ENCODE results near the gene PPP2R2B.

The PPP2R2B gene

DNA sequence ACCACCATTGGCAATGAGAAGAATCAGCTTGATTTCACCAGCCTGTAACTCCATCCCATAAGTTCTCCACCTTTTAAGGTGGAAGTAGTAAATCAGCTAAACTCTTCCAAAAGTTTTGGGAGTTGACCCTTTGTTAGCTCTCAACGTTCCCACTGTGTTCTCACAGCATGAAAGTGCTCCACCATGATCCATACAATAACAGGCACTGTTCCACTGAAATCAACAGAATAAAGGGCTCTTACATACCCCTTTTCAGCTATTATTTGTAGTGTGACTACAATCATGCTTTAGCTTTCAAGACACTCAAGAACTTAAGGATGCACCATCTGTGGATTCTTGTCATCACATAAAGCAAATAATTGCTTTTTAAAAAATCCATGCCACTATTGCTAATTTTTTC lies 81.6 kb downstream of the PPP2R2B start:
- Histone ChIP-seq H3K27me3 (ENCODE audit: insufficient read depth, insufficient read length) (no peaks in the 10 kb centered on the region), H3K36me3 (ENCODE audit: insufficient read depth, insufficient read length, low read length) (no peaks in the 10 kb centered on the region), H3K4me1 (ENCODE audit: insufficient read depth, insufficient read length) (no peaks in the 10 kb centered on the region), H3K9me3 (ENCODE audit: insufficient read depth, low read length) (no peaks in the 10 kb centered on the region), H3K4me3 (ENCODE audit: insufficient read length, low read depth) (no peak overlapping the region), H3K9ac (ENCODE audit: insufficient read length, low read depth) (no peak overlapping the region)
- TF ChIP-seq YY1 (IDR thresholded peaks at IDR 0.05; ENCODE audit: insufficient read depth, insufficient read length) = no peak
- TF ChIP-seq ZNF274 (IDR thresholded peaks at IDR 0.05; ENCODE audit: low read depth, low read length) = no peak
- no peak for TF ChIP-seq SUZ12 (IDR thresholded peaks at IDR 0.05; ENCODE audit: extremely low read depth, insufficient read depth, insufficient read length)
- DNase-seq (ENCODE audit: low read depth, low spot score) = no peak

DNA sequence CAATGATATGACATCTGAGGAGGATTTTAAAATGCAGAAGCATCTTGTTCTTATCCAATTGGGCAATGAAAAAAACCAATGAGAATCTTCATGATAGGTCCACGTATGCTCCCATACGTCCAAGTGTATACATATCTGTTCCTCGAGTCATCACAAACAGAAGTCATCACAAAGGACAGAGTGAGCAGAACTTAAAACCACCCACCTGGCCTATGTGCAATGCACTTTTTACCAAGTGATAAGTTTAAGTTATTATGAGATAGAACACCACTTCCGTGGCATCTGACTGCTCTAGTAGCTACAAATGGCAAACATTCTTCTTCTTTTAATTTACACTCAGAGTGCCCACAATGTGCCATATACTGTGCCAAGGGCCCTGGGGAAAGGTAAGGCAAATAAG lies 82.4 kb downstream of the PPP2R2B start:
- H3K9me3 ChIP-seq (ENCODE audit: insufficient read depth, low read length) = no peaks in the 10 kb centered on the region
- H3K4me3 ChIP-seq (ENCODE audit: insufficient read length, low read depth) = no peak overlapping the region
- H3K4me1 ChIP-seq (ENCODE audit: insufficient read depth, insufficient read length) = no peaks in the 10 kb centered on the region
- DNase-seq (ENCODE audit: low read depth, low spot score) = no peak
- H3K36me3 ChIP-seq (ENCODE audit: insufficient read depth, insufficient read length, low read length) = no peaks in the 10 kb centered on the region
- no peak for TF ChIP-seq ZNF274 (IDR thresholded peaks at IDR 0.05; ENCODE audit: low read depth, low read length)
- TF ChIP-seq YY1 (IDR thresholded peaks at IDR 0.05; ENCODE audit: insufficient read depth, insufficient read length) = no peak
- no peak for TF ChIP-seq SUZ12 (IDR thresholded peaks at IDR 0.05; ENCODE audit: extremely low read depth, insufficient read depth, insufficient read length)
- no peaks in the 10 kb centered on the region for H3K27me3 ChIP-seq (ENCODE audit: insufficient read depth, insufficient read length)
- H3K9ac ChIP-seq (ENCODE audit: insufficient read length, low read depth) = no peak overlapping the region

DNA sequence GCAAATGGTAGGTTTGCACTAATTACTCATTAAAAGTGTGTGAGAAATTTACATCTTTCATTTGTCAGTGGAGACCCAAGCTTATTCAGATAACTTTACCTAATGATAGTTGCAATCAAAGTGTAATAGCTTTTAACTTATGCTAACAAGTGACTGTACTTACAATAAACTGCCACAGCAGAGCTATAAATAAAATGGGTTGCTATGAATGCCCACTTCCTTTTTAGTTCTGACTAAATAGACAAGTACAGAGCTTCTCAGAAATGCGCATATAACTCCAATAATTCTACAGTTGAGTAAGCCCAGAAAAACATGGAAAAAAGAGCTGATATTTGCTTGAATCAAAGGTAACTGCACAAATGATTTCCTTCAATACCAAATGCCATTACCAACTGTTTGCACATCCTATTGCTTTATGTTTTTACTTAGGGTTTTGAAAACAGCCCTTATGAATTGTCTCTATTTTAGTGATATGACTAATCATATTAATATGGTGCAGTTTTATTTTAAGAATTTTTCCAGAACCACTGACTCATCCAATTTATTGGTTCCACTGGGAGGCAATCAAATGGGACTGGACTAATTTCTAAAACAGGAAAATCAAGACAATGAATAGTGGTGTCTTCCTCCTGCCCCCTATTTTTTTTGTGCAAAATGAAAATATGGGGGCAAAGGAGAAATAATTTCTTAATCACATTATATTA lies 84.1 kb downstream of the PPP2R2B start:
- Histone ChIP-seq H3K9ac (ENCODE audit: insufficient read length, low read depth) (no peak overlapping the region), H3K36me3 (ENCODE audit: insufficient read depth, insufficient read length, low read length) (no peaks in the 10 kb centered on the region), H3K9me3 (ENCODE audit: insufficient read depth, low read length) (no peaks in the 10 kb centered on the region), H3K4me3 (ENCODE audit: insufficient read length, low read depth) (no peak overlapping the region), H3K4me1 (ENCODE audit: insufficient read depth, insufficient read length) (no peaks in the 10 kb centered on the region), H3K27me3 (ENCODE audit: insufficient read depth, insufficient read length) (no peaks in the 10 kb centered on the region)
- no peak for DNase-seq (ENCODE audit: low read depth, low spot score)
- TF ChIP-seq SUZ12 (IDR thresholded peaks at IDR 0.05; ENCODE audit: extremely low read depth, insufficient read depth, insufficient read length) = no peak
- no peak for TF ChIP-seq YY1 (IDR thresholded peaks at IDR 0.05; ENCODE audit: insufficient read depth, insufficient read length)

DNA sequence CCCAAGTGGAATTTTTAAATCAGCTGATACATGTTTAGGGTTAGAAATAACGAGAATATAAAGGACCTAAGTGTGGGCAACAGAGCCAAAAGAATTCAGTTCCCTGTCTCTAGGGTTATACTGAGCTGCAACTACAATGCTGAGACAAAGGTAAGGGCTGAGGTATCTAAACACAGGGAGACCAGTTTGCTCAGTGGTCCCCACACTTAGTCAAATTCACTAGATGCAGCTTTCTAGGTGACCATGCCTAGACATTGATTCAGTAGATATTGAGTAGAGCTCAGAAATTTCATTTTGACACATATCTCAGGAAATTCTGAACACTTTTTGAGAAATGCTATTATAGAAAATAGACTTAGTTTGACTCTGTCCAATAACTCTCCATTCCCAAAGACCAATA lies 84.8 kb downstream of the PPP2R2B start:
- Histone ChIP-seq H3K4me1 (ENCODE audit: insufficient read depth, insufficient read length) (no peaks in the 10 kb centered on the region), H3K36me3 (ENCODE audit: insufficient read depth, insufficient read length, low read length) (no peaks in the 10 kb centered on the region), H3K27me3 (ENCODE audit: insufficient read depth, insufficient read length) (no peaks in the 10 kb centered on the region), H3K4me3 (ENCODE audit: insufficient read length, low read depth) (no peak overlapping the region), H3K9me3 (ENCODE audit: insufficient read depth, low read length) (no peaks in the 10 kb centered on the region), H3K9ac (ENCODE audit: insufficient read length, low read depth) (no peak overlapping the region)
- TF ChIP-seq SUZ12 (IDR thresholded peaks at IDR 0.05; ENCODE audit: extremely low read depth, insufficient read depth, insufficient read length) (no peak), YY1 (IDR thresholded peaks at IDR 0.05; ENCODE audit: insufficient read depth, insufficient read length) (no peak), ZNF274 (IDR thresholded peaks at IDR 0.05; ENCODE audit: low read depth, low read length) (no peak)
- DNase-seq (ENCODE audit: low read depth, low spot score) = no peak

GRCh38 chr5:146791471-146791870 lies 87.1 kb downstream of the PPP2R2B start:
- H3K27me3 ChIP-seq (ENCODE audit: insufficient read depth, insufficient read length) = no peaks in the 10 kb centered on the region
- no peak for DNase-seq (ENCODE audit: low read depth, low spot score)
- TF ChIP-seq YY1 (IDR thresholded peaks at IDR 0.05; ENCODE audit: insufficient read depth, insufficient read length) (no peak), ZNF274 (IDR thresholded peaks at IDR 0.05; ENCODE audit: low read depth, low read length) (no peak), SUZ12 (IDR thresholded peaks at IDR 0.05; ENCODE audit: extremely low read depth, insufficient read depth, insufficient read length) (no peak)
- H3K4me1 ChIP-seq (ENCODE audit: insufficient read depth, insufficient read length) = no peaks in the 10 kb centered on the region
- H3K9ac ChIP-seq (ENCODE audit: insufficient read length, low read depth) = no peak overlapping the region
- no peak overlapping the region for H3K4me3 ChIP-seq (ENCODE audit: insufficient read length, low read depth)
- no peaks in the 10 kb centered on the region for H3K9me3 ChIP-seq (ENCODE audit: insufficient read depth, low read length)
- no peaks in the 10 kb centered on the region for H3K36me3 ChIP-seq (ENCODE audit: insufficient read depth, insufficient read length, low read length)

DNA sequence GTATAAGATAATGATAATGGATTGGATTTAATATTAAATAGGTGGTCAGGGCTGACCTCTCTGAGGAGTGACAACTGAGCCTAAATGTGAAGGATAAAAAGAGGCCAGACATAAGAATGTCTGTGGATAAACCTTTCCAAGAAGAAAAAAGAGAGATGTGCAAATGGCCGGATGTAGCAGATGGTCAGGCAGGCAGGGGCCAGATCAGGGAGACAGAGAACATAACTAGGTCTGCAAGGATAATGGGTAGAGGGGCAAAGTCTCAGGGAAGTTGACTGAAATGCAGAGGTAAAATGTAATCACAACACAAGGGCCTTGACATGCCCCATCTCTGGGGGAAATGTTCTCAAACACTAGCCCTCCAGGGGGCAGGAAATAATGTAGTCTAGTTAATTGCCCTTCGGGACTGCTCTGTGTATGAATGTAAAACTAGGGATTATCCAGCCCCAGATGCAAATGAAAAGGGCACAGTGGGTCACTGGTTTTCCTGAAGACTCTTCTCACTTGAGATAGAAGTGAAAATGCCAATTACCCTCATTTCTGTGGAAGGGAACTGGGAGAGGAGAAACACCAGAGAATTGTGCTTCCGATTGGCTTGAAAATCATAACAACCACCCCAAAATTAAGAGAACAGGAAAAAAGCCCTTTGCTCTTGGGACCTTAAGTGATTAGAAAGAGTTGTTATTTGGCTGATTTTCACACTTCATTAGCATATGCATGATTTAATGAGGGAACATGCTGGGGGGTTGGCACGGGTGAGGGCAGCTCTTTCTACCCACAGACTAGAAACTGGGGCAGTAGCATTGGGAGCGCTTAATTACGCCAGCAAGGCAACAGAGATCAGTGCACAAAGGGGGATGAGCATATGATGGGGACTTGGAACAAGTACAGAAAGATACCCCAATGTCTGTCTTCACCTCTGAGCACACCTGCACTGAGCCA lies 88.6 kb downstream of the PPP2R2B start:
- no peaks in the 10 kb centered on the region for H3K27me3 ChIP-seq (ENCODE audit: insufficient read depth, insufficient read length)
- H3K9ac ChIP-seq (ENCODE audit: insufficient read length, low read depth) = no peak overlapping the region
- no peaks in the 10 kb centered on the region for H3K36me3 ChIP-seq (ENCODE audit: insufficient read depth, insufficient read length, low read length)
- no peak for TF ChIP-seq SUZ12 (IDR thresholded peaks at IDR 0.05; ENCODE audit: extremely low read depth, insufficient read depth, insufficient read length)
- no peak for TF ChIP-seq ZNF274 (IDR thresholded peaks at IDR 0.05; ENCODE audit: low read depth, low read length)
- TF ChIP-seq YY1 (IDR thresholded peaks at IDR 0.05; ENCODE audit: insufficient read depth, insufficient read length) = no peak
- DNase-seq (ENCODE audit: low read depth, low spot score) = peak; percentile 66
- H3K4me1 ChIP-seq (ENCODE audit: insufficient read depth, insufficient read length) = no peaks in the 10 kb centered on the region
- no peak overlapping the region for H3K4me3 ChIP-seq (ENCODE audit: insufficient read length, low read depth)
- H3K9me3 ChIP-seq (ENCODE audit: insufficient read depth, low read length) = no peaks in the 10 kb centered on the region

- Histone ChIP-seq H3K36me3 (ENCODE audit: insufficient read depth, insufficient read length, low read length) (no peaks in the 10 kb centered on the region), H3K9me3 (ENCODE audit: insufficient read depth, low read length) (no peaks in the 10 kb centered on the region), H3K4me1 (ENCODE audit: insufficient read depth, insufficient read length) (no peaks in the 10 kb centered on the region), H3K27me3 (ENCODE audit: insufficient read depth, insufficient read length) (no peaks in the 10 kb centered on the region), H3K4me3 (ENCODE audit: insufficient read length, low read depth) (no peak overlapping the region), H3K9ac (ENCODE audit: insufficient read length, low read depth) (no peak overlapping the region)
- TF ChIP-seq YY1 (IDR thresholded peaks at IDR 0.05; ENCODE audit: insufficient read depth, insufficient read length) (no peak), SUZ12 (IDR thresholded peaks at IDR 0.05; ENCODE audit: extremely low read depth, insufficient read depth, insufficient read length) (no peak), ZNF274 (IDR thresholded peaks at IDR 0.05; ENCODE audit: low read depth, low read length) (no peak)
- peak; percentile 54 for DNase-seq (ENCODE audit: low read depth, low spot score)
Measured at GRCh38 chr5:146788898-146789297, 89.7 kb downstream of the PPP2R2B start.

Measured in NT2/D1 (cell line).